ENCODE results near the gene REV3L.

Gene REV3L

DNA sequence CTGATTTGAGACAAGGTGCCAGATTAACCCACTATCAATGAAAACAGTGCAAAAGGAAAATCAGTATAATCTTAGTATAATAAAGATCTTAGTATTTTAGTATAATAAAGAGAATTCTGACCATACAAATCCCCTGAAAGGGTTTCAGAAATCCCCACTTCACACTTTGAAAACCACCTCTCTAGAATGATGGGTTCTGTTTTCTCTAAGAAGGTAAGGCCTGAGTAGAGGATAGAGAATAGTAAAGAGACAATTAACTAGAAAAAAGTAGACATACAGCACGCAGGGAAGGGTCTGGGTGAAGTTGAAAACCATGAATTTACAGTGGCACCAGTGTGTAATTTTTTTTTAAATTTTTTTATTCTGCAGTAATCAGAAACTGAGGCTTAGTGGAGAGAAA lies 73.6 kb downstream of the REV3L start:
- H3K27me3 ChIP-seq (replicated peaks): no peaks in the 10 kb centered on the region
- no peaks in the 10 kb centered on the region for H3K36me3 ChIP-seq (replicated peaks)
- no peak for DNase-seq
- no peak overlapping the region for H3K27ac ChIP-seq
- H3K4me3 ChIP-seq (ENCODE audit: low read depth, low read length): no peak overlapping the region
- in situ Hi-C loops (cut with HindIII; ENCODE audit: low pct_ligation_motif_present, low sequenced_read_pairs): no loop called here
- TF ChIP-seq, protein P1, sequence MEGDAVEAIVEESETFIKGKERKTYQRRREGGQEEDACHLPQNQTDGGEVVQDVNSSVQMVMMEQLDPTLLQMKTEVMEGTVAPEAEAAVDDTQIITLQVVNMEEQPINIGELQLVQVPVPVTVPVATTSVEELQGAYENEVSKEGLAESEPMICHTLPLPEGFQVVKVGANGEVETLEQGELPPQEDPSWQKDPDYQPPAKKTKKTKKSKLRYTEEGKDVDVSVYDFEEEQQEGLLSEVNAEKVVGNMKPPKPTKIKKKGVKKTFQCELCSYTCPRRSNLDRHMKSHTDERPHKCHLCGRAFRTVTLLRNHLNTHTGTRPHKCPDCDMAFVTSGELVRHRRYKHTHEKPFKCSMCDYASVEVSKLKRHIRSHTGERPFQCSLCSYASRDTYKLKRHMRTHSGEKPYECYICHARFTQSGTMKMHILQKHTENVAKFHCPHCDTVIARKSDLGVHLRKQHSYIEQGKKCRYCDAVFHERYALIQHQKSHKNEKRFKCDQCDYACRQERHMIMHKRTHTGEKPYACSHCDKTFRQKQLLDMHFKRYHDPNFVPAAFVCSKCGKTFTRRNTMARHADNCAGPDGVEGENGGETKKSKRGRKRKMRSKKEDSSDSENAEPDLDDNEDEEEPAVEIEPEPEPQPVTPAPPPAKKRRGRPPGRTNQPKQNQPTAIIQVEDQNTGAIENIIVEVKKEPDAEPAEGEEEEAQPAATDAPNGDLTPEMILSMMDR (IDR thresholded peaks at IDR 0.05; ENCODE audit: low read depth, low read length, missing control alignments): no peak

DNA sequence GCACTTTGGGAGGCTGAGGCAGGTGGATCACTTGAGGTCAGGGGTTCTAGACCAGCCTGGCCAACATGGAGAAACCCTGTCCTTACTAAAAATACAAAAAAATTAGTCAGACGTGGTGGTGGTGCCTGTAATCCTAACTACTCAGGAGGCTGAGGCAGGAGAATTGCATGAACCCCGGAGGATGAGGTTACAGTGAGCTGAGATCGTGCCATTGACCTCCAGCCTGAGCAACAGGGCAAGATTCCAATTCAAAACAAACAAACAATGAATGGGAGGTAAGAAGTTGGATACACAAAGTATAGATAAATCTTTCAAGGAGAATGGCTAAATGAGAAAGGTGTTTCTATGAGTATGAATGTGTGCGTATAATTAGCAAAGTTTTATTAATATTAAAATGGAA lies 75.3 kb downstream of the REV3L start:
- in situ Hi-C loops (cut with HindIII; ENCODE audit: low pct_ligation_motif_present, low sequenced_read_pairs): no loop called here
- H3K27me3 ChIP-seq (replicated peaks): no peaks in the 10 kb centered on the region
- H3K36me3 ChIP-seq (replicated peaks): no peaks in the 10 kb centered on the region
- TF ChIP-seq, protein P1 (IDR thresholded peaks at IDR 0.05; ENCODE audit: low read depth, low read length, missing control alignments): no peak
- no peak overlapping the region for H3K27ac ChIP-seq
- no peak overlapping the region for H3K4me3 ChIP-seq (ENCODE audit: low read depth, low read length)
- DNase-seq: no peak

DNA sequence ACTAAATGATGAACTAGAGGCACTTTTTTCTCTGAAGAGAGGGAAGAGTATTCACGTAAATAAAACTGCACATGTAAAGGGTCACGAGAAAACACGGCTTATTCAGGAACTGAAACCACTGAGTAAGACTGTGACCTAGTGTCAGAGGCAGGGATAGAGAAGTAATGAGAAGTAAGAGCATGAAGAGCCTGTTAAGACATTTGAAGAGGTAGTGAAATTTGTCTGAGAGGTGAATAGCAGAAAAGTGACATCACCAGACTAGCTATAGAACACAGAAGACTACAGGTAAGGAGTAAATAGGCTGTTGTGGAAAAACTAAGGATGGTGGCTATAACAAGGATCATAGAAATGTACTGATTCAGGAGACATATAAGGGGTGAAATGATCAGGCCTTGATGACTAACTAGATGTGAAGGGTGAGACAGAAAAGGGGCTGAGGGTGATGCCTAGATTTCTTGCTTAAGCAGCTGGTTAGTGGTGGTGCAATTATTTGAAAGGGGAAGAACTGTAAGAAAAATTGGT lies 76.8 kb downstream of the REV3L start:
- no peaks in the 10 kb centered on the region for H3K27me3 ChIP-seq (replicated peaks)
- H3K36me3 ChIP-seq (replicated peaks): no peaks in the 10 kb centered on the region
- DNase-seq: no peak
- H3K27ac ChIP-seq: no peak overlapping the region
- no peak overlapping the region for H3K4me3 ChIP-seq (ENCODE audit: low read depth, low read length)
- in situ Hi-C loops (cut with HindIII; ENCODE audit: low pct_ligation_motif_present, low sequenced_read_pairs): no loop called here
- TF ChIP-seq, protein P1 (IDR thresholded peaks at IDR 0.05; ENCODE audit: low read depth, low read length, missing control alignments): no peak

DNA sequence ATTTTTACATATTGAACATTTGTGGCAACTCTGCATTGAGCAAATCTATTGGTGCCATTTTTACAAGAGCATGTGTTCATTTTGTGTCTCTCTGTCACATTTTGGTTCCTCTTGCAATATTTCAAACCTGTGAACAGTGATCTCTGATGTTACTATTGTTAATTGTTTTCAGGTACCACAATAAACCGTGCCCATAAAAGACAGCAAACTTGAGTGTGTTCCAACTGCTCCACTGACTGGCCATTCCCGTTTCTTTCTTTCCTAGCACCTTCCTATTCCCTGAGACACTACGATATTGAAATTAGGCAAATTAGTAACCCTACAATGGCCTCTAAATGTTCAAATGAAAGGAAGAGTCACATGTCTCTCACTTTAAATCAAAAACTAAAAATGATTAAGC lies 79.6 kb downstream of the REV3L start:
- no peaks in the 10 kb centered on the region for H3K27me3 ChIP-seq (replicated peaks)
- no peak for DNase-seq
- H3K4me3 ChIP-seq (ENCODE audit: low read depth, low read length): no peak overlapping the region
- no peak overlapping the region for H3K27ac ChIP-seq
- H3K36me3 ChIP-seq (replicated peaks): no peaks in the 10 kb centered on the region
- TF ChIP-seq, protein P1 (IDR thresholded peaks at IDR 0.05; ENCODE audit: low read depth, low read length, missing control alignments): no peak
- in situ Hi-C loops (cut with HindIII; ENCODE audit: low pct_ligation_motif_present, low sequenced_read_pairs): no loop called here

DNA sequence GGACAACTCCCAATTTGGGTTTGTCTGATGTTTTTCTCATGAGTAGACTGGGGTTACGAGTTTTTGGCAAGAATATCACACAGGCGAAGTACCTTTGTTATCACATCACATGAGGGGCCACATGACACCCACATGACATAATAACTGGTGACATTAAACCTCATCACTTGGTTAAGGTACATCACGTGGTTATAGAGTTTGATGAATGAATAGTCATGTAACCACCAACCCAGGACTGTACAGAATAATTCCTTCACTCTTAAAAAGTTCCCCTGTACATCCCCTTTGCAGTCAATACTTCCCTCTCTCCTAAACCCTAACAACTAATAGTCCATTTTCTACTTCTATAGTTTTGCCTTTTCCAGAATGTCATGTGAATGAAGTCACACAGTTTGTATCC lies 83.4 kb downstream of the REV3L start:
- TF ChIP-seq, protein P1 (IDR thresholded peaks at IDR 0.05; ENCODE audit: low read depth, low read length, missing control alignments): no peak
- no peaks in the 10 kb centered on the region for H3K36me3 ChIP-seq (replicated peaks)
- H3K27me3 ChIP-seq (replicated peaks): no peaks in the 10 kb centered on the region
- no peak for DNase-seq
- H3K27ac ChIP-seq: no peak overlapping the region
- in situ Hi-C loops (cut with HindIII; ENCODE audit: low pct_ligation_motif_present, low sequenced_read_pairs): no loop called here
- no peak overlapping the region for H3K4me3 ChIP-seq (ENCODE audit: low read depth, low read length)

DNA sequence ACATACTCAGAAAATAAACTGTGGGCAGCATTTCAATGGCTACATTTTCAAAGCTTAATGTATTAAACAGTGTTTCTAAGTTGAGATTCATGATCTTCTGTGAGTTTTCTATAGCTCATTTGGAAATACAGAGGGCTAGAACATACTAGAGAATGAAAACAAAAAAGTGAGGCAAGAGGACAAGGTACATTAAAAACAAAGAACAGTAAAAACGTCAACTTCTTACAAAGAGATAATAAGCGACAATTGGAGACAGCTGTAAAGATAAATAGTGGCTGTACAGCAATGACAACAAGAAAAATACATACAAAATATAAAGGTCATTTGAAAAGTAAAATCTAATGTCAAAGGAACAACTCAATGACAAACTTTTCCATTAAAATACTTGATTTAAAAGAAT lies 94.3 kb downstream of the REV3L start:
- H3K4me3 ChIP-seq (ENCODE audit: low read depth, low read length): no peak overlapping the region
- TF ChIP-seq, protein P1 (IDR thresholded peaks at IDR 0.05; ENCODE audit: low read depth, low read length, missing control alignments): no peak
- no peaks in the 10 kb centered on the region for H3K27me3 ChIP-seq (replicated peaks)
- DNase-seq: no peak
- no peak overlapping the region for H3K27ac ChIP-seq
- no peaks in the 10 kb centered on the region for H3K36me3 ChIP-seq (replicated peaks)
- in situ Hi-C loops (cut with HindIII; ENCODE audit: low pct_ligation_motif_present, low sequenced_read_pairs): no loop called here
